CD4-positive, alpha-beta T cell (primary cell): ENCODE results near the gene LRP1B. TPM values are rescaled to one million over a fixed set of nuclear protein-coding genes. Genes with fewer than 3 reads are reported as not detected.
"Not testable (repeated sequence)": the region's sequence is repeated elsewhere in the genome, so short reads cannot be mapped to it uniquely, and the experiment has no call there.

Source experiments
- ATAC-seq: fragments of 200-7000 bp; cut with Tn5 transposase; one replicate; pipeline ENCODE4 v1.10.0; 2022; ENCODE audit warnings: mild to moderate bottlenecking; ENCODE audit not compliant: poor library complexity
- CTCF ChIA-PET: fragments of 350-600 bp; sonication (Branson Sonifier 250); formaldehyde crosslinking; loops from one replicate; lab custom pipeline; 2021; ENCODE audit warnings: antibody characterized with exemption, inconsistent platforms; lab: Charles Lee
- POLR2A ChIA-PET: fragments of 350-600 bp; sonication (Branson Sonifier 250); formaldehyde crosslinking; loops from one replicate; lab custom pipeline; 2021; ENCODE audit warnings: antibody characterized with exemption, inconsistent platforms; lab: Charles Lee
- DNase-seq, 14 experiments: peaks; one replicate each; pipeline ENCODE4 v3.0.0-alpha.2; 2013 to 2020; ENCODE audit warnings: mixed read lengths in 2 of 14
- H3K27ac ChIP-seq, 2 donors: one replicate each; pipeline versions ENCODE4 v1.5.1 to v1.7.0; 2013; ENCODE audit warnings: low read length in 2 of 2, low read depth in 1 of 2, mild to moderate bottlenecking in 1 of 2
- H3K27me3 ChIP-seq, 2 experiments: 1 replicate in 1 of 2; 2 replicates in 1 of 2; pipeline versions ENCODE4 v1.6.1 to v1.7.0; 2013; ENCODE audit warnings: low read length in 2 of 2, control low read depth in 1 of 2, mild to moderate bottlenecking in 1 of 2, moderate library complexity in 1 of 2; ENCODE audit not compliant: insufficient read depth in 2 of 2, control insufficient read depth in 1 of 2
- H3K36me3 ChIP-seq: one replicate; pipeline ENCODE4 v1.6.1; 2013; ENCODE audit warnings: low read length, control low read depth; ENCODE audit not compliant: insufficient read depth
- H3K4me1 ChIP-seq: one replicate; pipeline ENCODE4 v1.6.1; 2013; ENCODE audit warnings: low read length, control low read depth; ENCODE audit not compliant: insufficient read depth
- H3K4me3 ChIP-seq: one replicate; pipeline ENCODE4 v1.5.1; 2013; ENCODE audit warnings: mild to moderate bottlenecking, low read length, moderate library complexity
- H3K9me3 ChIP-seq, 2 experiments: 1 replicate in 1 of 2; 2 replicates in 1 of 2; pipeline versions ENCODE4 v1.6.1 to v1.7.0; 2013; ENCODE audit warnings: low read length in 2 of 2, mild to moderate bottlenecking in 2 of 2, control low read depth in 1 of 2, moderate library complexity in 1 of 2; ENCODE audit not compliant: control insufficient read depth in 1 of 2, insufficient read depth in 1 of 2
- H3K27ac Mint-ChIP-seq: one replicate; pipeline ENCODE4 v1.8.0; 2020; ENCODE audit warnings: mixed read lengths
- H3K27me3 Mint-ChIP-seq: one replicate; pipeline ENCODE4 v1.8.0; 2021; ENCODE audit warnings: mixed read lengths
- H3K36me3 Mint-ChIP-seq: one replicate; pipeline ENCODE4 v1.8.0; 2021; ENCODE audit warnings: low read depth, mixed read lengths
- H3K4me1 Mint-ChIP-seq: one replicate; pipeline ENCODE4 v1.8.0; 2021; ENCODE audit warnings: low read depth, mixed read lengths
- H3K4me3 Mint-ChIP-seq: one replicate; pipeline ENCODE4 v1.8.0; 2020; ENCODE audit warnings: mild to moderate bottlenecking, mixed read lengths
- H3K9me3 Mint-ChIP-seq: one replicate; pipeline ENCODE4 v1.8.0; 2020; ENCODE audit warnings: mixed read lengths
- CTCF ChIP-seq: fragments of 200-600 bp; IDR thresholded peaks from one replicate; pipeline ENCODE4 v1.8.0; 2022; ENCODE audit warnings: antibody characterized with exemption, mild to moderate bottlenecking
- intact Hi-C, 2 experiments: fragments of 100-400 bp; cut with DNase I in 1 of 2; cut with micrococcal nuclease in 1 of 2; formaldehyde crosslinking; loops; one replicate each; pipeline versions ENCODE4 v1.15.1 to v1.9.0; 2023 to 2025; cut with DNase I, micrococcal nuclease
- total RNA-seq, 174 experiments: library from RNA in 2 of 174; stranded (reverse) in 2 of 174; gene quantifications; one replicate each; pipeline ENCODE4 v1.2.3 and lab custom pipeline; 2021 to 2026

The LRP1B gene
- total RNA-seq, 2 experiments from 2014 or later: not detected

GRCh38 chr2:142094233-142094632 lies 36.6 kb downstream of the LRP1B start:
- H3K36me3 Mint-ChIP-seq: no peaks in the 10 kb centered on the region
- CTCF ChIA-PET: no interaction called here
- Histone ChIP-seq H3K4me3 (no peak overlapping the region), H3K27ac (no peak overlapping the region), H3K36me3 (no peaks in the 10 kb centered on the region), H3K4me1 (no peaks in the 10 kb centered on the region), H3K9me3 (no peaks in the 10 kb centered on the region), H3K27me3 (no peaks in the 10 kb centered on the region)
- intact Hi-C loops: no loop called here
- POLR2A ChIA-PET: no interaction called here
- H3K4me3 Mint-ChIP-seq: no peak overlapping the region
- DNase-seq (no peak), ATAC-seq (no peak)
- H3K4me1 Mint-ChIP-seq: no peaks in the 10 kb centered on the region
- peaks cover 6% of the 10 kb centered on the region for H3K9me3 Mint-ChIP-seq
- H3K27me3 Mint-ChIP-seq: no peaks in the 10 kb centered on the region
- TF ChIP-seq CTCF: no peak
- H3K27ac Mint-ChIP-seq: no peak overlapping the region

- TF ChIP-seq CTCF: no peak
- intact Hi-C loops: no loop called here
- CTCF ChIA-PET: no interaction called here
- Mint-ChIP-seq H3K4me3 (no peak overlapping the region), H3K27me3 (no peaks in the 10 kb centered on the region), H3K36me3 (no peaks in the 10 kb centered on the region), H3K27ac (no peak overlapping the region), H3K4me1 (no peaks in the 10 kb centered on the region), H3K9me3 (peaks cover 12% of the 10 kb centered on the region)
- DNase-seq (no peak), ATAC-seq (no peak)
- POLR2A ChIA-PET: no interaction called here
- peaks cover 0 to 8% of the 10 kb centered on the region in 2 experiments for H3K9me3 ChIP-seq
- H3K4me1 ChIP-seq: no peaks in the 10 kb centered on the region
- H3K36me3 ChIP-seq: no peaks in the 10 kb centered on the region
- H3K27ac ChIP-seq: no peak overlapping the region
- no peak overlapping the region for H3K4me3 ChIP-seq
- no peaks in the 10 kb centered on the region for H3K27me3 ChIP-seq
Observed at GRCh38 chr2:142088058-142088568, 42.7 kb downstream of the LRP1B start.

GRCh38 chr2:142087585-142087984 lies 43.2 kb downstream of the LRP1B start:
- H3K4me1 ChIP-seq, H3K4me3 ChIP-seq, CTCF ChIA-PET, H3K9me3 ChIP-seq, POLR2A ChIA-PET, ATAC-seq, H3K27me3 Mint-ChIP-seq, H3K4me3 Mint-ChIP-seq, H3K27ac Mint-ChIP-seq, H3K27ac ChIP-seq, H3K36me3 ChIP-seq, DNase-seq, H3K4me1 Mint-ChIP-seq, H3K27me3 ChIP-seq, H3K36me3 Mint-ChIP-seq, intact Hi-C loops: not testable (repeated sequence)
- peaks cover 12% of the 10 kb centered on the region for H3K9me3 Mint-ChIP-seq

GRCh38 chr2:142082368-142082767 lies 48.4 kb downstream of the LRP1B start:
- no peak overlapping the region for H3K4me3 ChIP-seq
- H3K27me3 Mint-ChIP-seq: no peaks in the 10 kb centered on the region
- H3K36me3 ChIP-seq: no peaks in the 10 kb centered on the region
- DNase-seq (no peak), ATAC-seq (no peak)
- no peak overlapping the region for H3K27ac ChIP-seq
- H3K9me3 ChIP-seq: peaks cover 0 to 8% of the 10 kb centered on the region in 2 experiments
- intact Hi-C loops: no loop called here
- TF ChIP-seq CTCF: no peak
- H3K9me3 Mint-ChIP-seq: peaks cover 13% of the 10 kb centered on the region
- H3K4me3 Mint-ChIP-seq: no peak overlapping the region
- no peaks in the 10 kb centered on the region for H3K4me1 ChIP-seq
- no peaks in the 10 kb centered on the region for H3K27me3 ChIP-seq
- CTCF ChIA-PET: no interaction called here
- no peak overlapping the region for H3K27ac Mint-ChIP-seq
- H3K4me1 Mint-ChIP-seq: no peaks in the 10 kb centered on the region
- POLR2A ChIA-PET: no interaction called here
- no peaks in the 10 kb centered on the region for H3K36me3 Mint-ChIP-seq
